HepG2 (cell line): Measurements from ENCODE around the gene OGG1. TPM values are rescaled to one million over a fixed set of nuclear protein-coding genes. Genes with fewer than 3 reads are reported as not detected.

Source experiments
- ATAC-seq: fragments of 200-7000 bp; cut with Tn5 transposase; 3 replicates; pipeline ENCODE4 v1.9.1; 2020; ENCODE audit warnings: mild to moderate bottlenecking, moderate library complexity
- BruUV-seq: library from RNA; stranded (reverse); fragments of 400-500 nt; replicated peaks from 2 replicates; lab custom pipeline; 2021; lab: Mats Ljungman, UMichigan
- CTCF ChIA-PET: fragments of 300-600 bp; formaldehyde crosslinking; extraction: SDS; loops from one replicate; lab custom pipeline; 2021; ENCODE audit warnings: low total read pairs, inconsistent platforms, low intra/inter-chr PET ratio; lab: Yijun Ruan, JAX
- POLR2A ChIA-PET: fragments of 350-600 bp; sonication (Branson Sonifier 250); formaldehyde crosslinking; loops from one replicate; lab custom pipeline; 2020; ENCODE audit warnings: antibody characterized with exemption, inconsistent platforms; lab: Yijun Ruan, JAX
- DNase-seq: peaks from one replicate; pipeline ENCODE4 v3.0.0-alpha.2; 2015; ENCODE audit warnings: low spot score
- FAIRE-seq: peaks from 3 replicates; lab custom pipeline; 2011; peaks lifted over from hg19 to GRCh38; lab: Jason Lieb, UNC
- H2AFZ ChIP-seq: one replicate; pipeline ENCODE4 v1.6.1; 2011; ENCODE audit warnings: low read length, inconsistent platforms
- H3K27ac ChIP-seq: fragments of 300-600 bp; 3 replicates; pipeline ENCODE4 v1.8.0; 2011; ENCODE audit warnings: mixed run types, mild to moderate bottlenecking, mixed read lengths, low read length, inconsistent platforms; ENCODE audit not compliant: insufficient read depth; ENCODE audit errors: extremely low read length
- H3K27me3 ChIP-seq, 2 experiments: fragments of 200-600 bp in 1 of 2; 2 replicates in 1 of 2; 3 replicates in 1 of 2; pipeline versions ENCODE4 v1.6.0 to v1.8.0; 2011; ENCODE audit warnings: low read length in 2 of 2, mild to moderate bottlenecking in 2 of 2, moderate library complexity in 2 of 2, inconsistent platforms in 1 of 2; ENCODE audit not compliant: insufficient read depth in 2 of 2, control insufficient read depth in 1 of 2
- H3K36me3 ChIP-seq, 2 experiments: fragments of 200-600 bp in 1 of 2; replicated peaks in 1 of 2; 2 replicates in 1 of 2; 3 replicates in 1 of 2; pipeline versions ENCODE4 v1.5.1 to v1.8.0; 2011; ENCODE audit warnings: low read length in 2 of 2, inconsistent platforms in 1 of 2; ENCODE audit not compliant: insufficient read depth in 2 of 2, control insufficient read depth in 1 of 2
- H3K4me1 ChIP-seq: 2 replicates; pipeline ENCODE4 v1.5.1; 2012; ENCODE audit warnings: low read length, inconsistent platforms; ENCODE audit not compliant: insufficient read depth
- H3K4me2 ChIP-seq: 2 replicates; pipeline ENCODE4 v1.6.0; 2011; ENCODE audit warnings: low read depth, low read length, inconsistent platforms
- H3K4me3 ChIP-seq, 3 experiments: fragments of 200-600 bp in 1 of 3; sonication (generic), shearing (Covaris generic) in 1 of 3; replicated peaks in 1 of 3; 2 replicates each; pipeline ENCODE4 v1.5.1; 2011 to 2016; ENCODE audit warnings: low read length in 3 of 3, inconsistent platforms in 2 of 3, low read depth in 2 of 3, mild to moderate bottlenecking in 2 of 3, control low read depth in 1 of 3, mixed read lengths in 1 of 3; ENCODE audit not compliant: insufficient read depth in 1 of 3
- H3K79me2 ChIP-seq: one replicate; pipeline ENCODE4 v1.6.1; 2011; ENCODE audit warnings: low read length, inconsistent platforms; ENCODE audit not compliant: insufficient read depth
- H3K9ac ChIP-seq: 2 replicates; pipeline ENCODE4 v1.6.0; 2011; ENCODE audit warnings: mild to moderate bottlenecking, low read depth, low read length, inconsistent platforms; ENCODE audit not compliant: insufficient read depth
- H3K9me3 ChIP-seq: 2 replicates; pipeline ENCODE4 v1.5.1; 2012; ENCODE audit warnings: mild to moderate bottlenecking, low read length
- H4K20me1 ChIP-seq: 2 replicates; pipeline ENCODE4 v1.6.0; 2011; ENCODE audit warnings: inconsistent platforms, mild to moderate bottlenecking, low read length, moderate library complexity; ENCODE audit not compliant: insufficient read depth
- RARA ChIP-seq: IDR thresholded peaks from 2 replicates; pipeline ENCODE4 v1.6.1; 2016; ENCODE audit warnings: missing genetic modification reagents, missing compliant biosample characterization
- SSRP1 ChIP-seq: IDR thresholded peaks from 2 replicates; pipeline ENCODE4 v1.6.1; 2016; ENCODE audit warnings: control low read depth
- THRA ChIP-seq: sonication (generic); formaldehyde crosslinking; IDR thresholded peaks from 2 replicates; pipeline ENCODE4 v1.4.0; 2020; ENCODE audit warnings: missing genetic modification reagents, borderline replicate concordance
- ZC3H13 ChIP-seq: sonication (generic); formaldehyde crosslinking; IDR thresholded peaks from 2 replicates; pipeline ENCODE4 v1.8.1; 2023; ENCODE audit warnings: mild to moderate bottlenecking, missing genetic modification reagents, moderate library complexity
- ZKSCAN1 ChIP-seq: fragments of 150-350 bp; IDR thresholded peaks from 2 replicates; pipeline ENCODE4 v1.6.1; 2014; ENCODE audit warnings: low read length
- ZNF136 ChIP-seq: sonication (generic); formaldehyde crosslinking; IDR thresholded peaks from 2 replicates; pipeline ENCODE4 v1.8.1; 2022; ENCODE audit warnings: low read depth, mild to moderate bottlenecking, moderate library complexity, missing genetic modification reagents
- ZNF317 ChIP-seq: sonication (generic); formaldehyde crosslinking; IDR thresholded peaks from 2 replicates; pipeline ENCODE4 v1.5.0; 2020; ENCODE audit warnings: mild to moderate bottlenecking, missing genetic modification reagents
- ZSCAN9 ChIP-seq: IDR thresholded peaks from 2 replicates; pipeline ENCODE4 v1.6.1; 2016; ENCODE audit warnings: borderline replicate concordance
- WGBS: methylation state at CpG from one replicate; pipeline ENCODE4 v1.1.6; 2017; ENCODE audit warnings: low lambda C conversion rate; 5-methylcytosine and 5-hydroxymethylcytosine counted together
- in situ Hi-C: cut with HindIII; loops from 2 replicates; pipeline ENCODE4 v1.10.0; 2017; ENCODE audit warnings: low pct_unique_long_range_greater_than_20kb; ENCODE audit not compliant: extremely low pct_ligation_motif_present
- intact Hi-C: fragments of 100-400 bp; cut with micrococcal nuclease; formaldehyde crosslinking; loops from one replicate; pipeline ENCODE4 v1.10.0; 2022; ENCODE audit not compliant: unreplicated experiment
- polyA plus RNA-seq, 8 experiments: library from polyadenylated mRNA; depleted of rRNA in 3 of 8; stranded (reverse) in 7 of 8; unstranded in 1 of 8; fragments of >200 nt; fragmentation: Illumina TruSeq in 4 of 8; extraction: Trizol in 4 of 8; gene quantifications; 2 replicates each; pipeline versions ENCODE4 v1.2.1 to v1.2.3, GENCODE V29; 2011 to 2016; ENCODE audit warnings: low read depth in 4 of 8, missing spikeins in 1 of 8, mixed read lengths in 1 of 8; ENCODE audit not compliant: insufficient read depth in 1 of 8
- total RNA-seq, 5 experiments: library from RNA; depleted of rRNA; stranded (reverse); fragments of >200 nt; fragmentation: Illumina TruSeq; extraction: Trizol; gene quantifications; 2 replicates each; pipeline ENCODE4 v1.2.3, GENCODE V29; 2016; ENCODE audit warnings: low read depth in 1 of 5
- TF ChIP-seq, protein P1 (sequence below): sonication (generic); formaldehyde crosslinking; IDR thresholded peaks from 2 replicates; pipeline ENCODE4 v1.4.0; 2020; ENCODE audit warnings: missing genetic modification reagents, borderline replicate concordance

The OGG1 gene
- total and polyA plus RNA-seq, 2 of the 13 experiments (the other 11 are each of a cell fraction or from before 2014, with no cell fraction given): 28.7 to 33.2 TPM

DNA sequence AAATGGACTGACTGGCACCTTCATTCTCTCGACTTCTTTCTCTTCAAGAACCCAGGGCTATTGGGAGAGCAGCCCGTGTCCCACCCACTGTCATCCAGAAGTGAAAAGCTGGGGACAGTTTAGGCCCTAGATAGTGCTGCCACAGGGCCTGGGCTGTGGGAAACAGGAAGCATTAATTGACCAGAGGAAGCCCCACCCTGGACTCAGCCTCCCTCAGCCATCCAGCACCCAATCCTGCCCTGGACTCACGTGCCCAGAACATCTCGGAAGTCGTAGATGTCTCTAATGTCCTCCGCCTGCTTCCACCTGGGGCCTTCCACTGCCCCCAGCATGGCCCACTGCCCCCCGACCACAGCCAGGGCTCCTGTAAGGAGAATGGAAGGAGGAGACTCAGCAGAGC, 17.7 kb downstream of the OGG1 start:
- H3K4me2 ChIP-seq: no peak overlapping the region
- no peak for TF ChIP-seq ZNF317
- TF ChIP-seq ZC3H13 (CRISPR knock-in tag): no peak
- TF ChIP-seq RARA (CRISPR knock-in tag): no peak
- TF ChIP-seq ZSCAN9: no peak
- TF ChIP-seq THRA (CRISPR knock-in tag): no peak
- no peak for TF ChIP-seq SSRP1 (CRISPR knock-in tag)
- TF ChIP-seq, protein P1, sequence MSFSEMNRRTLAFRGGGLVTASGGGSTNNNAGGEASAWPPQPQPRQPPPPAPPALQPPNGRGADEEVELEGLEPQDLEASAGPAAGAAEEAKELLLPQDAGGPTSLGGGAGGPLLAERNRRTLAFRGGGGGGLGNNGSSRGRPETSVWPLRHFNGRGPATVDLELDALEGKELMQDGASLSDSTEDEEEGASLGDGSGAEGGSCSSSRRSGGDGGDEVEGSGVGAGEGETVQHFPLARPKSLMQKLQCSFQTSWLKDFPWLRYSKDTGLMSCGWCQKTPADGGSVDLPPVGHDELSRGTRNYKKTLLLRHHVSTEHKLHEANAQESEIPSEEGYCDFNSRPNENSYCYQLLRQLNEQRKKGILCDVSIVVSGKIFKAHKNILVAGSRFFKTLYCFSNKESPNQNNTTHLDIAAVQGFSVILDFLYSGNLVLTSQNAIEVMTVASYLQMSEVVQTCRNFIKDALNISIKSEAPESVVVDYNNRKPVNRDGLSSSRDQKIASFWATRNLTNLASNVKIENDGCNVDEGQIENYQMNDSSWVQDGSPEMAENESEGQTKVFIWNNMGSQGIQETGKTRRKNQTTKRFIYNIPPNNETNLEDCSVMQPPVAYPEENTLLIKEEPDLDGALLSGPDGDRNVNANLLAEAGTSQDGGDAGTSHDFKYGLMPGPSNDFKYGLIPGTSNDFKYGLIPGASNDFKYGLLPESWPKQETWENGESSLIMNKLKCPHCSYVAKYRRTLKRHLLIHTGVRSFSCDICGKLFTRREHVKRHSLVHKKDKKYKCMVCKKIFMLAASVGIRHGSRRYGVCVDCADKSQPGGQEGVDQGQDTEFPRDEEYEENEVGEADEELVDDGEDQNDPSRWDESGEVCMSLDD (CRISPR knock-in tag): no peak
- no peak for TF ChIP-seq ZKSCAN1
- no peak for TF ChIP-seq ZNF136
- TF ChIP-seq, all 625 proteins: peak for 0
- Histone ChIP-seq H3K4me1 (peaks cover 39% of the 10 kb centered on the region), H3K36me3 (peaks cover 4 to 19% of the 10 kb centered on the region in 2 experiments; a peak in 4 of 5 replicates), H4K20me1 (no peaks in the 10 kb centered on the region), H2AFZ (no peak overlapping the region), H3K27ac (no peak overlapping the region), H3K27me3 (no peaks in the 10 kb centered on the region; a peak in 1 of 5 replicates), H3K9me3 (no peaks in the 10 kb centered on the region), H3K79me2 (peaks cover 13% of the 10 kb centered on the region), H3K9ac (no peak overlapping the region), H3K4me3 (no peak overlapping the region)
- no peak for ATAC-seq
- no TSS peak for BruUV-seq
- ChIA-PET POLR2A (interaction anchor here (1.0 to 5.3 kb wide), 3 partner anchors 13 to 25 kb away, joined by 3 to 50 read pairs (median 5); partner anchors contain the start of genes ARPC4 and OGG1), CTCF (no interaction called here)
- no peak for DNase-seq
- 94% methylated on average over 4 of the region's 7 CpGs for WGBS
- intact Hi-C loops (no loop called here), in situ Hi-C loops (no loop called here)
- no peak for FAIRE-seq
